Pancreas (tissue), 8 donors: ENCODE results near the gene SMARCA1. TPM values are rescaled to one million over a fixed set of nuclear protein-coding genes. Genes with fewer than 3 reads are reported as not detected.

ENCODE experiments used
- polyA plus RNA-seq, 2 donors: library from polyadenylated mRNA; stranded (reverse); fragments of 200-250 nt; gene quantifications; one replicate each; pipeline ENCODE4 v1.2.3, GENCODE V29; 2013
- total RNA-seq, 6 donors: library from RNA; stranded (reverse); fragmentation: NEBNext Ultra II Directional in 4 of 6; extraction: Animal tissue kit (Norgen Biotek cat#: 25700) in 4 of 6; gene quantifications; one replicate each; pipeline versions ENCODE4 v1.2.1 to v1.2.4, GENCODE V29; 2021 to 2023
- donor health status: healthy with polysubstance abuse.
- donor health status: DM: no; HTN: no; CAD: no; lungs with moderate emphysema.
- donor health status: DM: no; HTN: no; CAD: no.
- donor health status: Bipolar disorder and iron deficiency.
- donor health status: DM: yes; HTN: yes; CAD: no.
- donor health status: DM: no; HTN: no; CAD: no.
- donor health status: DM: no; HTN: no; CAD: no.
- donor health status: DM: yes; HTN: yes; CAD: no.

SMARCA1 gene
- total and polyA plus RNA-seq, 8 donors, result 6.8 to 27.6 (median 11.4) TPM

Other genes with a start within 250 kb of the SMARCA1 start
- 10 to 100 TPM in 3 of 6 donors, 1 to 10 TPM in 3; 6.9 to 12.9 (median 9.7) TPM for gene OCRL, start 16.8 kb upstream of the SMARCA1 start, total RNA-seq
- gene OCRL, start 16.8 kb upstream of the SMARCA1 start, polyA plus RNA-seq, result 10 to 100 TPM in 1 of 2 donors, 1 to 10 TPM in 1; 8.5 to 16.2 TPM
- under 1 TPM in 5 of 6 donors, not detected in 1; 0.09 to 0.61 (median 0.23) TPM for gene APLN, start 131.5 kb upstream of the SMARCA1 start, total RNA-seq
- gene APLN, start 131.5 kb upstream of the SMARCA1 start, polyA plus RNA-seq, result under 1 TPM; 0.19 TPM
- 1 to 10 TPM in 2 of 6 donors, under 1 TPM in 4; 0.08 to 1.0 (median 0.20) TPM for gene XPNPEP2, start 215.5 kb upstream of the SMARCA1 start, total RNA-seq
- gene XPNPEP2, start 215.5 kb upstream of the SMARCA1 start, polyA plus RNA-seq, result under 1 TPM; 0.07 to 0.27 TPM